GM23248 (cell line): ENCODE data around the gene ANKRD1. TPM values are rescaled to one million over a fixed set of nuclear protein-coding genes. Genes with fewer than 3 reads are reported as not detected.

ENCODE experiments used
- DNase-seq: peaks from one replicate; pipeline ENCODE4 v3.0.0-alpha.2; 2015
- H2AFZ ChIP-seq: fragments of 200-600 bp; sonication (generic); 2 replicates; pipeline ENCODE4 v1.6.1; 2016; ENCODE audit warnings: antibody characterized with exemption
- H3F3A ChIP-seq: fragments of 200-600 bp; sonication (generic); 2 replicates; pipeline ENCODE4 v1.6.1; 2016; ENCODE audit warnings: mild to moderate bottlenecking, antibody characterized with exemption, mixed run types; ENCODE audit not compliant: insufficient read depth
- H3K27ac ChIP-seq: fragments of 200-600 bp; sonication (generic); 2 replicates; pipeline ENCODE4 v1.5.1; 2016; ENCODE audit warnings: mild to moderate bottlenecking
- H3K27me3 ChIP-seq: fragments of 200-600 bp; sonication (generic); replicated peaks from 2 replicates; pipeline ENCODE4 v1.6.1; 2016; ENCODE audit warnings: mild to moderate bottlenecking; ENCODE audit not compliant: insufficient read depth
- H3K36me3 ChIP-seq: fragments of 200-600 bp; sonication (generic); 2 replicates; pipeline ENCODE4 v1.6.1; 2016; ENCODE audit warnings: low read depth, mild to moderate bottlenecking
- H3K4me1 ChIP-seq: fragments of 200-600 bp; sonication (generic); 2 replicates; pipeline ENCODE4 v1.6.1; 2016; ENCODE audit warnings: mild to moderate bottlenecking; ENCODE audit not compliant: insufficient read depth
- H3K4me2 ChIP-seq: fragments of 200-600 bp; sonication (generic); one replicate; pipeline ENCODE4 v1.6.1; 2016; ENCODE audit warnings: mild to moderate bottlenecking; ENCODE audit not compliant: unreplicated experiment
- H3K4me3 ChIP-seq: fragments of 200-600 bp; sonication (generic); 2 replicates; pipeline ENCODE4 v1.5.1; 2016; ENCODE audit warnings: mild to moderate bottlenecking
- H3K79me2 ChIP-seq: fragments of 200-600 bp; sonication (generic); 2 replicates; pipeline ENCODE4 v1.6.1; 2016; ENCODE audit warnings: mild to moderate bottlenecking; ENCODE audit not compliant: insufficient read depth
- H3K9ac ChIP-seq: fragments of 200-600 bp; sonication (generic); 2 replicates; pipeline ENCODE4 v1.6.1; 2016; ENCODE audit warnings: mild to moderate bottlenecking
- H3K9me2 ChIP-seq: fragments of 200-600 bp; sonication (generic); 2 replicates; pipeline ENCODE4 v1.6.1; 2016; ENCODE audit warnings: mixed run types, mild to moderate bottlenecking, moderate library complexity; ENCODE audit not compliant: insufficient read depth
- H3K9me3 ChIP-seq: fragments of 200-600 bp; sonication (generic); one replicate; pipeline ENCODE4 v1.6.1; 2017; ENCODE audit warnings: low read depth
- H4K20me1 ChIP-seq: fragments of 200-600 bp; sonication (generic); 2 replicates; pipeline ENCODE4 v1.6.0; 2016; ENCODE audit not compliant: insufficient read depth
- EZH2 ChIP-seq: fragments of 200-600 bp; sonication (generic); IDR thresholded peaks from 2 replicates; pipeline ENCODE4 v1.6.1; 2018; ENCODE audit warnings: antibody characterized with exemption, mild to moderate bottlenecking; ENCODE audit not compliant: insufficient read depth, poor library complexity, severe bottlenecking
- EZH2phosphoT487 ChIP-seq: fragments of 200-600 bp; sonication (generic); IDR thresholded peaks from 2 replicates; pipeline ENCODE4 v1.6.1; 2018; ENCODE audit warnings: antibody characterized with exemption, moderate library complexity, mild to moderate bottlenecking, low read depth; ENCODE audit not compliant: insufficient read depth
- WGBS, 2 experiments: methylation state at CpG; one replicate each; pipeline ENCODE4 v1.1.6; 2015 to 2017; ENCODE audit warnings: low lambda C conversion rate in 2 of 2, low coverage in 1 of 2; ENCODE audit errors: missing lambda C conversion rate in 2 of 2; 5-methylcytosine and 5-hydroxymethylcytosine counted together
- in situ Hi-C: fragments of 300-500 bp; cut with MboI; formaldehyde crosslinking; loops from 2 replicates; pipeline ENCODE4 v1.15.0; 2020
- polyA plus RNA-seq: library from polyadenylated mRNA; unstranded; fragments of >200 nt; fragmentation: Nextera tagmentation; extraction: Ambion mirVana; gene quantifications from 2 replicates; pipeline ENCODE4 v1.2.1, GENCODE V29; 2016
- total RNA-seq: library from RNA; depleted of rRNA; stranded (reverse); fragments of >200 nt; shearing (Covaris generic); gene quantifications from 2 replicates; pipeline ENCODE4 v1.2.3, GENCODE V29; 2014

ANKRD1 gene
- total and polyA plus RNA-seq, 2 experiments from 2014 or later = 3.6 to 10.9 TPM

GRCh38 chr10:90963331-90963730 lies 42.4 kb upstream of the ANKRD1 start:
- Histone ChIP-seq H3K27ac (no peak overlapping the region), H3K36me3 (no peaks in the 10 kb centered on the region), H3K4me1 (peaks cover 36% of the 10 kb centered on the region), H3F3A (peaks cover 24% of the 10 kb centered on the region), H3K9me2 (no peaks in the 10 kb centered on the region), H3K9me3 (no peaks in the 10 kb centered on the region), H3K9ac (no peak overlapping the region), H2AFZ (no peak overlapping the region), H3K4me2 (no peak overlapping the region), H3K79me2 (no peaks in the 10 kb centered on the region), H3K4me3 (no peak overlapping the region), H3K27me3 (no peaks in the 10 kb centered on the region), H4K20me1 (no peaks in the 10 kb centered on the region)
- DNase-seq = peak; percentile 25
- TF ChIP-seq EZH2 (no peak), EZH2phosphoT487 (no peak)
- WGBS, 2 experiments = 85 to 92% methylated on average over 2 of the region's 2 CpGs
- in situ Hi-C loops = no loop called here

GRCh38 chr10:90960355-90960814 lies 39.5 kb upstream of the ANKRD1 start:
- DNase-seq = peak; percentile 86
- H3K9me2 ChIP-seq = no peaks in the 10 kb centered on the region
- H3K36me3 ChIP-seq = no peaks in the 10 kb centered on the region
- no peaks in the 10 kb centered on the region for H3K27me3 ChIP-seq
- no peaks in the 10 kb centered on the region for H4K20me1 ChIP-seq
- peaks cover 30% of the 10 kb centered on the region for H3K4me1 ChIP-seq
- TF ChIP-seq EZH2 (no peak), EZH2phosphoT487 (no peak)
- H3F3A ChIP-seq = peaks cover 22% of the 10 kb centered on the region
- H2AFZ ChIP-seq = no peak overlapping the region
- peak overlapping the region; percentile 22; the same call in 1 of the 2 replicates for H3K27ac ChIP-seq
- H3K4me3 ChIP-seq = no peak overlapping the region
- no peak overlapping the region for H3K4me2 ChIP-seq
- no peaks in the 10 kb centered on the region for H3K9me3 ChIP-seq
- H3K9ac ChIP-seq = no peak overlapping the region
- no peaks in the 10 kb centered on the region for H3K79me2 ChIP-seq
- in situ Hi-C loops = no loop called here

GRCh38 chr10:90959826-90960225 lies 38.9 kb upstream of the ANKRD1 start:
- Histone ChIP-seq H3K9ac (no peak overlapping the region), H3F3A (peaks cover 22% of the 10 kb centered on the region), H3K36me3 (no peaks in the 10 kb centered on the region), H3K9me2 (no peaks in the 10 kb centered on the region), H3K79me2 (no peaks in the 10 kb centered on the region), H2AFZ (no peak overlapping the region), H3K4me3 (no peak overlapping the region), H3K4me1 (peaks cover 25% of the 10 kb centered on the region), H3K27me3 (no peaks in the 10 kb centered on the region), H3K27ac (no peak overlapping the region), H4K20me1 (no peaks in the 10 kb centered on the region), H3K9me3 (no peaks in the 10 kb centered on the region), H3K4me2 (no peak overlapping the region)
- TF ChIP-seq EZH2 = no peak
- no peak for TF ChIP-seq EZH2phosphoT487
- 57 to 60% methylated on average over 1 of the region's 1 CpG for WGBS, 2 experiments
- DNase-seq = no peak
- in situ Hi-C loops = no loop called here

GRCh38 chr10:90958781-90959180 lies 37.9 kb upstream of the ANKRD1 start:
- H4K20me1 ChIP-seq = no peaks in the 10 kb centered on the region
- no peak for DNase-seq
- H3K36me3 ChIP-seq = no peaks in the 10 kb centered on the region
- peaks cover 20% of the 10 kb centered on the region for H3K4me1 ChIP-seq
- no peak overlapping the region for H3K4me3 ChIP-seq
- in situ Hi-C loops = no loop called here
- H2AFZ ChIP-seq = no peak overlapping the region
- WGBS, 2 experiments = 78 to 81% methylated on average over 6 of the region's 6 CpGs
- no peaks in the 10 kb centered on the region for H3K9me3 ChIP-seq
- no peaks in the 10 kb centered on the region for H3K27me3 ChIP-seq
- TF ChIP-seq EZH2phosphoT487 (no peak), EZH2 (no peak)
- no peak overlapping the region for H3K4me2 ChIP-seq
- H3F3A ChIP-seq = peaks cover 22% of the 10 kb centered on the region
- no peaks in the 10 kb centered on the region for H3K79me2 ChIP-seq
- no peaks in the 10 kb centered on the region for H3K9me2 ChIP-seq
- no peak overlapping the region for H3K27ac ChIP-seq
- H3K9ac ChIP-seq = no peak overlapping the region
